Superior temporal gyrus (tissue), 1 donor: ENCODE results near the gene DAB2.

Experiments used
- DNase-seq: peaks from one replicate; pipeline ENCODE4 v3.0.0-alpha.2; 2016; ENCODE audit errors: extremely low spot score

Gene DAB2

GRCh38 chr5:39447968-39448367 is 23.2 kb upstream of the DAB2 start:
- no peak for DNase-seq

- no peak for DNase-seq
Measured at GRCh38 chr5:39447059-39447458, 22.3 kb upstream of the DAB2 start.

GRCh38 chr5:39446231-39446630 is 21.5 kb upstream of the DAB2 start:
- DNase-seq: no peak

GRCh38 chr5:39443911-39444310 is 19.1 kb upstream of the DAB2 start:
- no peak for DNase-seq

- no peak for DNase-seq
Measured at GRCh38 chr5:39442991-39443390, 18.2 kb upstream of the DAB2 start.

- no peak for DNase-seq
Measured at GRCh38 chr5:39441838-39442237, 17.1 kb upstream of the DAB2 start.

- no peak for DNase-seq
Measured at GRCh38 chr5:39440958-39441624, 16.3 kb upstream of the DAB2 start.

GRCh38 chr5:39440192-39440957 is 15.6 kb upstream of the DAB2 start:
- DNase-seq: no peak

GRCh38 chr5:39439582-39440162 is 14.9 kb upstream of the DAB2 start:
- DNase-seq: no peak

GRCh38 chr5:39437467-39437866 is 12.7 kb upstream of the DAB2 start:
- no peak for DNase-seq

GRCh38 chr5:39433848-39434247 is 9.1 kb upstream of the DAB2 start:
- no peak for DNase-seq

- no peak for DNase-seq
Measured at GRCh38 chr5:39432696-39433530, 8.1 kb upstream of the DAB2 start.

- DNase-seq: no peak
Measured at GRCh38 chr5:39430461-39430860, 5.7 kb upstream of the DAB2 start.

GRCh38 chr5:39428640-39429039 is 3.9 kb upstream of the DAB2 start:
- DNase-seq: no peak

GRCh38 chr5:39427633-39428032 is 2.9 kb upstream of the DAB2 start:
- DNase-seq: no peak

GRCh38 chr5:39427229-39427628 is 2.4 kb upstream of the DAB2 start:
- DNase-seq: no peak

GRCh38 chr5:39426746-39427105 is 1.9 kb upstream of the DAB2 start:
- DNase-seq: no peak

- DNase-seq: no peak
Measured at GRCh38 chr5:39426051-39426745, 1.4 kb upstream of the DAB2 start.

GRCh38 chr5:39423331-39423751 is 1.4 kb downstream of the DAB2 start:
- no peak for DNase-seq

- no peak for DNase-seq
Measured at GRCh38 chr5:39422728-39423285, 2.0 kb downstream of the DAB2 start.

GRCh38 chr5:39422036-39422606 is 2.7 kb downstream of the DAB2 start:
- no peak for DNase-seq
